Stimulated activated CD4-positive, alpha-beta T cell treated with anti-CD3 and anti-CD28 coated beads, Interleukin-1b, Interleukin-23, amount 100 ng/mL, for 48 hours (primary cell): ENCODE results near the gene LRRC75B.
"Not testable (repeated sequence)": the region's sequence is repeated elsewhere in the genome, so short reads cannot be mapped to it uniquely, and the experiment has no call there.

Source experiments
- DNase-seq: peaks from one replicate; pipeline ENCODE4 v3.0.0-alpha.2; 2020

LRRC75B gene

DNA sequence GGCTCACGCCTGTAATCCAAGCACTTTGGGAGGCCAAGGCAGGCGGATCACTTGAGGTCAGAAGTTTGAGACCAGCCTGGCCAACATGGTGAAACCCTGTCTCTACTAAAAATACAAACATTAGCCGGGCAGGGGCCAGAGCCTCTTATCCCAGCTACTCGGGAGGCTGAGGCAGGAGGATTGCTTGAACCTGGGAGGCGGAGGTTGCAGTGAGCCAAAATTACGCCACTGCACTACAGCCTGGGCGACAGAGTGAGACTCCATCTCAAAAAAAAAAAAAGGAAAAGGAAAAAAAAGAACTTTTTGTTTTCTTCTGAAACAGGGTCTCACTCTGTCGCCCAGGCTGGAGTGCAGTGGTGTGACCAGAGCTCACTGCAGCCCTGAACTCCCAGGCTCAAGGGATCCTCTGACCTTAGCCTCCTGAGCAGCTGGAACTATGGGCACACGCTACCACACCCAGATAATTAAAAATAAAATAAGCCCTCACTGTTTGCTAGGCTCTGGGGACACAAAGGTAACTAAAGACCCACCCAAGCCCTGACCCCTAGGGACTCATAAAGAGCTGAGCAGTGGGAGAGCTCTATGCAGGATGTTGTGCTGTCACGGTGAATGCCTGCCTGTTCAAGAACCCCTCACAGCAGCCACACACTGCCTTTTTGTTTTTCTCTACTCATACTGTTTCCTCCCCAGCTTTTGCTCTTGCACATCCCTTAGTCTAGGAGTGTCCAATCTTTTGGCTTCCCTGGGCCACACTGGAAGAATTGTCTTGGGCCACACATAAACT, 40.2 kb downstream of the LRRC75B start:
- DNase-seq = not testable (repeated sequence)

GRCh38 chr22:24550902-24551435, 41.9 kb downstream of the LRRC75B start:
- no peak for DNase-seq

- DNase-seq = no peak
Measured at GRCh38 chr22:24550028-24550901, 42.6 kb downstream of the LRRC75B start.

- DNase-seq = no peak
Measured at GRCh38 chr22:24548812-24549211, 44.1 kb downstream of the LRRC75B start.

DNA sequence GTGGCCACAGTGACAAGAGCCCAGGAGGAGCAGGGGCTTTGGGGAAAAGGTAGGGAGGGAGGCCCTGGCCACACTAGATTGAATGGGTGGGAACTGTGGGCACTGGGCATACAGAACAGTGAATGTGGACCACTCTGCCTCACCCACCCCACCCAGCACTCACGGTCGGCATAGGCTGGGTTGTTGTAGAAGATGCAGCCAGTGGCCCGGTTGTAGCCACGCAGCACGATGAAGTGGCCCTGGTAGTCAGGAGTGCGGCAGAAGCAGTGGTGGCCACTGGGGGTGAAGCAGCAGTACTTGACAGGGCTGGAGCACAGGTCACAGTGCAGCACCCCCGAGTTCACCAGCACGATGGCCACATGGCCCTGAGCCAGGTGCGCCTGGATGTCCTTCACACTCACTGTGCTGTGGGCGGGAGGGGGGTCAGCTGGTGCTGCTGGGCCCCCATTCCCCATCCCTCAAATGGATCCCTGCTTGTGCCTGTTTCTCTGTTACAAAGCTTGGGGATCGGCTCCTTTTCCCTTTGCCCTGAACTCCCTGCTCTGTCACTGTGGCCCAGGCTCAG, 49.1 kb downstream of the LRRC75B start:
- DNase-seq = no peak

DNA sequence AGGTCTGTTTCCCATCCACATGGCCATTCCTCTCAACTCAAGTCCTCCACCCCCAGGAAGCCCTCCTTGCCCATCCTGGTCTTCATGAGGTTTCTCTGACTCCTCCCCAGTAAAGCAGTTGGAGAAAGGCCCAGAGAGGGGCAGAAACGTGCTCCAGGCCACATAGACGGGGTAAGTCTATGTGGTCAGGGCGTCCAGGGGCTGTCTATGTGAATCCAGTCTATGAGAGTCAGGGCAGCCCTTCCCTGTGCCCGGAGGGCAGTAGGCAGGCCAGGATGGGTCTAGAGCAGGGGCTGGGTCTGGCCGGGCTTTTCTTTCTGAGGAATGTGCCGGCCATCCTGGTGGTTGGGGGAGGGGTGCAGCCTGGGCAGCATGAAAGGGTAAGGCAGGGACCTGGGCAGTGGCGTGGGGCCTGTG, 49.7 kb downstream of the LRRC75B start:
- no peak for DNase-seq

DNA sequence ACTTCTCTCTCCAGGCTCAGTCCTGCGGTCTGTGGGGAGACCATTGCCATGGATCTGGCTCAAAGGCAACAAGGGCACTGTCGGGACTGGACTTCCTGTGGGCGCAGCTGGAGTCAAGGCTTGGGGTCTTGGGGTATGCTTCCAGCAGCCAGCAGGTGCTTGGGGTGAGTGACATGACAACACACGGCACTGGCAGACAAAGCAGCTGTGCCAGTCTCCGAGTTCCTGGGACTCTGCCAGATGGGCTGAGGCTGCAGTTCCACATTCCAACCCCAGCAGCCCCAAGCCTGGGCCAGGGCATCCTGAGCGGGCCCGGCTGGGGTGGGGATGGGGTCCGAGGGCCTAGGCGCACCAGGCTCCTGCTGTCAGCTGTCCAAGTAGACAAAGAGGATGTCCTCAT, 50.2 kb downstream of the LRRC75B start:
- DNase-seq = no peak

DNA sequence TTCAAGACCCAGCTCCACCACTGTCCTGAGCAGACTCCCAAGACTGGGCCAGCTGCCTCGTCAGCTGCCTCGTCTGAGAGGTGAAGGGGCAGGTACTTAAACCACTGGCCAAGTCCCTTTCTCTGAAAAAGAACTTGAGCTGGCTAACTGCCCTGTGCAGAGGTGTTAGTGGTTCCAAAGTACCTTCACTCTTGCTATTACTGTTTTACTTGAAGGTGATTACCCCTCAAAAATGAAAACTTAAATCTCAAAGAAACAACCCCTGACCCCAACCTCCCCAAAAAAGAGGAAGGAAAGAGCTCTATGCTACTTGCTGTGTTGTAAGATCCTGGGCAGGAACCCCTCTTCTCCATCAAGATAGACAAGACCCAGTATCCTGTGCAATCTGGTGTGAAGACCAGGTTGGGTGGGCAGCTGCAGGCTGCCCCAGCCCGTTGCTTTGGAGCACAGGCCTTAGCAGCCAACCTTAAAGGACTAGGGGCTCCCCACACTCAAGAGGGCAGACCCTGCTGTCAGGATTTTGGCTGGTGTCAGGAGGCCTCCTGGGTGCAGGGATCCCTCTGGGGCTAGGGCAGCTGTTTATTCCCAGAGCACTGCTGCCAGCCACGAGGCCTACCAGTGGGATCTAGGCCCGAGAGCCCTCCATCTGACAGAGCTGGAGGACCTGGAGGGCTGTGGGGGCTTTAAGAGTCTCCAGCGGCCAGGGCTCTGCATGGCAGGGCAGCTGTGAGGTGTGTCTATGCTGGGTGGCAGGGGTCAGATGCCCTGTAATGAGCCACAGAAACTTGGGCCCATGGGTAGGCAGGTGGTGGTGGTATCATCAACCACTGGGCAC, 51.0 kb downstream of the LRRC75B start:
- no peak for DNase-seq

DNA sequence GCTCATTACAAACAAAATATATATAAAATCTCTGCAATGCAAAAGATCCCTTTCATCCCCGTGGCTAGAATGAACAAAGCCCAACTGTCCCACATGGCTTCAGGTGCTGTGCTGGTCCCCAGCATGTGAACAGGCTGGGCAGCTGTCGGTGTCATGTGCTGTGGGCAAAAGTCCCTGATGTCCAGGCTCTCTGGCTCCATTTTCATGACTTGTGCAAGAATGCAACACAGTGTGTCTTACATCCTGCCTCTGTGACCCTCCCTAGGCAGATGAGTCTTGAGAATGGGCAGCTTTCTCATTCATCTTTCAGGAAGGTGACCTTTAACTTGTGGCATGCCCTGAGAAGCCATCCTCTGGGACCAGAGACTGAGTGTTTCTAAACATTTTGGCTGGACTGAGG, 52.4 kb downstream of the LRRC75B start:
- DNase-seq = no peak

GRCh38 chr22:24536089-24536488, 56.8 kb downstream of the LRRC75B start:
- DNase-seq = no peak
